Liver (tissue), 9 donors: ENCODE results near the gene ROBO4. TPM values are rescaled to one million over a fixed set of nuclear protein-coding genes. Genes with fewer than 3 reads are reported as not detected.
A peak's percentile ranks its signal among the peaks of the same experiment; 100 is the strongest.

ENCODE experiments used
- DNase-seq: peaks from one replicate; pipeline ENCODE4 v3.0.0-alpha.2; 2017; ENCODE audit warnings: low spot score
- H3K27ac ChIP-seq, 2 donors: one replicate each; pipeline ENCODE4 v1.7.0; 2013; ENCODE audit warnings: inconsistent platforms in 2 of 2, low read length in 2 of 2, control low read depth in 1 of 2, low read depth in 1 of 2, mild to moderate bottlenecking in 1 of 2
- H3K27me3 ChIP-seq, 4 donors: one replicate each; pipeline versions ENCODE4 v1.6.1 to v1.7.0; 2013; ENCODE audit warnings: low read length in 3 of 4, inconsistent platforms in 1 of 4, mild to moderate bottlenecking in 1 of 4, moderate library complexity in 1 of 4; ENCODE audit not compliant: control insufficient read depth in 4 of 4, insufficient read depth in 4 of 4
- H3K36me3 ChIP-seq, 4 donors: one replicate each; pipeline versions ENCODE4 v1.6.1 to v1.7.0; 2013; ENCODE audit warnings: low read length in 3 of 4, mild to moderate bottlenecking in 3 of 4, low read depth in 1 of 4, moderate library complexity in 1 of 4; ENCODE audit not compliant: control insufficient read depth in 4 of 4, insufficient read depth in 3 of 4
- H3K4me1 ChIP-seq, 4 donors: one replicate each; pipeline versions ENCODE4 v1.6.1 to v1.7.0; 2013; ENCODE audit warnings: low read length in 3 of 4, mild to moderate bottlenecking in 3 of 4, moderate library complexity in 1 of 4; ENCODE audit not compliant: control insufficient read depth in 4 of 4, insufficient read depth in 4 of 4
- H3K4me3 ChIP-seq, 3 donors: one replicate each; pipeline versions ENCODE4 v1.6.1 to v1.7.0; 2013; ENCODE audit warnings: low read length in 3 of 3, control low read depth in 1 of 3, low read depth in 1 of 3, mild to moderate bottlenecking in 1 of 3
- H3K9ac ChIP-seq, 2 donors: one replicate each; pipeline ENCODE4 v1.7.0; 2013; ENCODE audit warnings: low read length in 2 of 2, mild to moderate bottlenecking in 2 of 2, moderate library complexity in 2 of 2, control low read depth in 1 of 2, low read depth in 1 of 2
- H3K9me3 ChIP-seq, 4 donors: one replicate each; pipeline versions ENCODE4 v1.6.1 to v1.7.0; 2013; ENCODE audit warnings: low read length in 3 of 4; ENCODE audit not compliant: control insufficient read depth in 4 of 4
- ATF3 ChIP-seq: IDR thresholded peaks from 2 replicates; pipeline ENCODE4 v1.6.1; 2016; ENCODE audit warnings: antibody characterized with exemption
- CTCF ChIP-seq: fragments of 150-350 bp; IDR thresholded peaks from 2 replicates; pipeline ENCODE4 v1.5.1; 2017; ENCODE audit warnings: improper control_type of control experiment, low read depth, low read length; ENCODE audit not compliant: missing input control
- EGR1 ChIP-seq, 2 donors: IDR thresholded peaks; 2 replicates each; pipeline ENCODE4 v1.6.1; 2016 to 2018; ENCODE audit warnings: antibody characterized with exemption in 2 of 2, low read depth in 2 of 2
- FOXA1 ChIP-seq: IDR thresholded peaks from 2 replicates; pipeline ENCODE4 v1.6.1; 2016; ENCODE audit warnings: antibody characterized with exemption
- FOXA2 ChIP-seq: IDR thresholded peaks from 2 replicates; pipeline ENCODE4 v1.6.1; 2016; ENCODE audit warnings: antibody characterized with exemption
- GABPA ChIP-seq, 2 donors: IDR thresholded peaks in 1 of 2; conservative IDR thresholded peaks in 1 of 2; 2 replicates each; pipeline ENCODE4 v1.6.1; 2016; ENCODE audit warnings: antibody characterized with exemption in 2 of 2, mild to moderate bottlenecking in 1 of 2, moderate library complexity in 1 of 2
- HNF4A ChIP-seq, 2 donors: conservative IDR thresholded peaks; 2 replicates each; pipeline ENCODE4 v1.6.1; 2016; ENCODE audit warnings: antibody characterized with exemption in 2 of 2, mild to moderate bottlenecking in 2 of 2
- HNF4G ChIP-seq: IDR thresholded peaks from 2 replicates; pipeline ENCODE4 v1.6.1; 2016; ENCODE audit warnings: antibody characterized with exemption
- JUND ChIP-seq, 2 donors: IDR thresholded peaks; 2 replicates each; pipeline ENCODE4 v1.6.1; 2016; ENCODE audit warnings: antibody characterized with exemption in 2 of 2
- MAX ChIP-seq: IDR thresholded peaks from 2 replicates; pipeline ENCODE4 v1.6.1; 2016; ENCODE audit warnings: antibody characterized with exemption
- NR2F2 ChIP-seq: IDR thresholded peaks from 2 replicates; pipeline ENCODE4 v1.6.1; 2016; ENCODE audit warnings: antibody characterized with exemption
- RAD21 ChIP-seq, 2 donors: IDR thresholded peaks; 2 replicates each; pipeline ENCODE4 v1.6.1; 2016; ENCODE audit warnings: antibody characterized with exemption in 2 of 2, mild to moderate bottlenecking in 2 of 2
- RXRA ChIP-seq, 2 donors: IDR thresholded peaks; 2 replicates each; pipeline ENCODE4 v1.6.1; 2017 to 2018; ENCODE audit warnings: antibody characterized with exemption in 2 of 2, mild to moderate bottlenecking in 1 of 2
- SP1 ChIP-seq: IDR thresholded peaks from 2 replicates; pipeline ENCODE4 v1.6.1; 2018; ENCODE audit warnings: antibody characterized with exemption, mild to moderate bottlenecking
- TAF1 ChIP-seq: conservative IDR thresholded peaks from 2 replicates; pipeline ENCODE4 v1.6.1; 2016; ENCODE audit warnings: antibody characterized with exemption, mild to moderate bottlenecking
- YY1 ChIP-seq: IDR thresholded peaks from 2 replicates; pipeline ENCODE4 v1.6.1; 2016; ENCODE audit warnings: antibody characterized with exemption, mild to moderate bottlenecking
- ZBTB33 ChIP-seq: IDR thresholded peaks from 2 replicates; pipeline ENCODE4 v1.6.1; 2016; ENCODE audit warnings: antibody characterized with exemption
- WGBS: extraction: QIAGEN DNeasy Blood & Tissue Kit; methylation state at CpG from one replicate; pipeline ENCODE4 v1.1.7; 2013; 5-methylcytosine and 5-hydroxymethylcytosine counted together
- polyA plus RNA-seq, 2 donors: library from polyadenylated mRNA; stranded (reverse) in 1 of 2; unstranded in 1 of 2; fragments of 200-250 nt in 1 of 2; fragments of >200 nt in 1 of 2; fragmentation: Nextera tagmentation in 1 of 2; extraction: Ambion mirVana in 1 of 2; gene quantifications; one replicate each; pipeline versions ENCODE4 v1.2.1 to v1.2.3, GENCODE V29; 2013 to 2015
- total RNA-seq, 2 donors: library from RNA; depleted of rRNA; stranded (reverse); fragments of >200 nt; gene quantifications; one replicate each; pipeline ENCODE4 v1.2.3, GENCODE V29; 2014
- donor health status: healthy.
- donor health status: healthy.
- donor health status: healthy.
- donor health status: healthy.
- donor health status: healthy.

The ROBO4 gene
- total and polyA plus RNA-seq, 4 donors, result 2.5 to 17.2 (median 7.6) TPM

GRCh38 chr11:124945826-124946225 is 48.2 kb upstream of the ROBO4 start (continued):
- TF ChIP-seq ATF3, result no peak

GRCh38 chr11:124944565-124944964 is 46.9 kb upstream of the ROBO4 start:
- no peaks in the 10 kb centered on the region for H3K27me3 ChIP-seq
- H3K9me3 ChIP-seq, result no peaks in the 10 kb centered on the region
- H3K4me1 ChIP-seq, result peaks cover 0 to 6% (median 0%) of the 10 kb centered on the region in 4 donors
- H3K27ac ChIP-seq, result no peak overlapping the region
- H3K36me3 ChIP-seq, result no peaks in the 10 kb centered on the region
- TF ChIP-seq RAD21 (IDR thresholded peaks at IDR 0.05) (peak in 1 of 2 donors; percentile 16), EGR1 (IDR thresholded peaks at IDR 0.05; ENCODE audit: low read depth in 2 of 2) (no peak)
- no peak overlapping the region for H3K9ac ChIP-seq
- no peak overlapping the region for H3K4me3 ChIP-seq
- no peak for DNase-seq
- 79% methylated on average over 3 of the region's 3 CpGs for WGBS

GRCh38 chr11:124943741-124944140 is 46.1 kb upstream of the ROBO4 start:
- Histone ChIP-seq H3K27me3 (no peaks in the 10 kb centered on the region), H3K9me3 (no peaks in the 10 kb centered on the region), H3K27ac (no peak overlapping the region), H3K36me3 (no peaks in the 10 kb centered on the region), H3K4me1 (peaks cover 0 to 6% (median 0%) of the 10 kb centered on the region in 4 donors), H3K9ac (no peak overlapping the region), H3K4me3 (no peak overlapping the region)
- TF ChIP-seq YY1 (no peak), FOXA2 (no peak), ZBTB33 (no peak), SP1 (no peak), HNF4A (conservative IDR thresholded peaks at IDR 0.05) (no peak), MAX (no peak), EGR1 (IDR thresholded peaks at IDR 0.05; ENCODE audit: low read depth in 2 of 2) (no peak), GABPA (IDR thresholded peaks at IDR 0.05 in 1 of 2, conservative IDR thresholded peaks at IDR 0.05 in 1 of 2) (no peak), RXRA (IDR thresholded peaks at IDR 0.05) (no peak), JUND (IDR thresholded peaks at IDR 0.05) (no peak), ATF3 (no peak), RAD21 (IDR thresholded peaks at IDR 0.05) (no peak), HNF4G (no peak), NR2F2 (no peak), FOXA1 (no peak), CTCF (no peak), TAF1 (no peak)
- no peak for DNase-seq
- WGBS, result 89% methylated on average over 1 of the region's 1 CpG
